HG03469 (cell line): ENCODE measurements around the gene PBRM1.

ENCODE experiments used
- ATAC-seq: cut with Tn5 transposase; IDR thresholded peaks from one replicate; pipeline ENCODE4 v1.9.1; 2021; ENCODE audit warnings: mild to moderate bottlenecking, moderate library complexity, moderate number of reproducible peaks; ENCODE audit not compliant: unreplicated experiment

PBRM1 gene

GRCh38 chr3:52525680-52526561, 159.8 kb downstream of the PBRM1 start:
- no peak for ATAC-seq

GRCh38 chr3:52524752-52525679, 160.7 kb downstream of the PBRM1 start:
- no peak for ATAC-seq

- no peak for ATAC-seq
Observed at GRCh38 chr3:52524258-52524751, 161.4 kb downstream of the PBRM1 start.

GRCh38 chr3:52523386-52524257, 162.1 kb downstream of the PBRM1 start:
- ATAC-seq = no peak

GRCh38 chr3:52522651-52523251, 163.0 kb downstream of the PBRM1 start:
- ATAC-seq = no peak

GRCh38 chr3:52521881-52522650, 163.6 kb downstream of the PBRM1 start:
- ATAC-seq = no peak

GRCh38 chr3:52521488-52521824, 164.3 kb downstream of the PBRM1 start:
- ATAC-seq = no peak

GRCh38 chr3:52520716-52521487, 164.8 kb downstream of the PBRM1 start:
- no peak for ATAC-seq

- ATAC-seq = no peak
Observed at GRCh38 chr3:52520141-52520667, 165.5 kb downstream of the PBRM1 start.

GRCh38 chr3:52519445-52520140, 166.1 kb downstream of the PBRM1 start:
- ATAC-seq = no peak

- ATAC-seq = no peak
Observed at GRCh38 chr3:52518723-52519444, 166.8 kb downstream of the PBRM1 start.

- no peak for ATAC-seq
Observed at GRCh38 chr3:52517796-52518722, 167.7 kb downstream of the PBRM1 start.

GRCh38 chr3:52516509-52517195, 169.1 kb downstream of the PBRM1 start:
- ATAC-seq = no peak

- ATAC-seq = no peak
Observed at GRCh38 chr3:52515192-52515591, 170.5 kb downstream of the PBRM1 start.

GRCh38 chr3:52514576-52514975, 171.1 kb downstream of the PBRM1 start:
- ATAC-seq = no peak

- ATAC-seq = no peak
Observed at GRCh38 chr3:52513281-52513680, 172.4 kb downstream of the PBRM1 start.
